Uterus (tissue), 4 donors: ENCODE results near the gene FYN. TPM values are rescaled to one million over a fixed set of nuclear protein-coding genes. Genes with fewer than 3 reads are reported as not detected.

Source experiments
- DNase-seq, 2 donors: peaks; one replicate each; pipeline ENCODE4 v3.0.0-alpha.2; 2019 to 2020
- H3K27ac ChIP-seq, 2 donors: fragments of 200-600 bp; sonication (generic); 1 replicate in 1 of 2; 2 replicates in 1 of 2; pipeline ENCODE4 v1.5.1; 2016 to 2018
- H3K27me3 ChIP-seq, 2 donors: fragments of 200-600 bp; sonication (generic); one replicate each; pipeline ENCODE4 v1.5.1; 2018 to 2019; ENCODE audit warnings: control low read depth in 1 of 2
- H3K36me3 ChIP-seq, 2 donors: fragments of 200-600 bp; sonication (generic); one replicate each; pipeline ENCODE4 v1.5.1; 2019; ENCODE audit warnings: control low read depth in 1 of 2
- H3K4me1 ChIP-seq, 2 donors: fragments of 200-600 bp; sonication (generic); one replicate each; pipeline ENCODE4 v1.5.1; 2018 to 2019; ENCODE audit warnings: control low read depth in 1 of 2
- H3K4me3 ChIP-seq, 2 donors: fragments of 200-600 bp; sonication (generic); 1 replicate in 1 of 2; 2 replicates in 1 of 2; pipeline ENCODE4 v1.5.1; 2018 to 2019; ENCODE audit warnings: mild to moderate bottlenecking in 1 of 2
- H3K9me3 ChIP-seq, 2 donors: fragments of 200-600 bp; sonication (generic); one replicate each; pipeline ENCODE4 v1.5.1; 2019; ENCODE audit warnings: control low read depth in 1 of 2
- POLR2A ChIP-seq, 2 donors: fragments of 450-650 bp; IDR thresholded peaks; one replicate each; pipeline ENCODE4 v1.6.1; 2016; ENCODE audit warnings: antibody characterized with exemption in 2 of 2, mild to moderate bottlenecking in 1 of 2, moderate library complexity in 1 of 2
- intact Hi-C: fragments of 100-400 bp; cut with DNase I; formaldehyde crosslinking; loops from one replicate; pipeline ENCODE4 v1.15.1; 2023; ENCODE audit warnings: low total_unique reads
- total RNA-seq, 4 donors: library from RNA; depleted of rRNA in 3 of 4; stranded (reverse); fragments of >200 nt in 3 of 4; gene quantifications; one replicate each; pipeline versions ENCODE4 v1.1.0 to v1.2.4, GENCODE V29; 2014 to 2023
- TF ChIP-seq, protein P1 (sequence below), 4 experiments: fragments of 200-600 bp in 2 of 4; fragments of 450-650 bp in 2 of 4; sonication (generic) in 2 of 4; IDR thresholded peaks; one replicate each; pipeline ENCODE4 v1.5.1; 2016 to 2019; ENCODE audit warnings: antibody characterized with exemption in 4 of 4, mild to moderate bottlenecking in 2 of 4, moderate library complexity in 1 of 4
- donor health status: DM: yes; HTN: yes; CAD: no.

The FYN gene
- total RNA-seq, 4 donors from 2014 or later = 50.7 to 208 (median 135) TPM

DNA sequence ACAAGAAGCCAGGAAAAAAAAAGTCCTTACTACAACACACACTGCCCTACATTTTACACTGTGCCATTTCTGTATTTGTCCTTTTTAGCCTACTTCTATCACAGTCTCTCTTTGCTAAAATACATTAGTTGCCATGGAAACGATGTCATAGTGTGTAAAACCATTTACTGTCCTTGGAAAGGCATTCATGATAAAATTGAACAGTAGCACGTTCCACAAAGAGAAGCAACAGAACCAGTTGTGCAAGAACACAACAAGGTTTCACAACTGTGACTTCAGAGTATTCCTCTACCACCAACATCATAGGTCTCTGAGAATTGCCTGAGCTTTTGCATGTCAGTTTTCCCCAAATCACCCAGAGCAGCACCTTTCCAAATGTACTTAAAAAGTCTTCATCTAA lies 20.5 kb downstream of the FYN start:
- TF ChIP-seq POLR2A (IDR thresholded peaks at IDR 0.05) = no peak
- TF ChIP-seq, protein P1, sequence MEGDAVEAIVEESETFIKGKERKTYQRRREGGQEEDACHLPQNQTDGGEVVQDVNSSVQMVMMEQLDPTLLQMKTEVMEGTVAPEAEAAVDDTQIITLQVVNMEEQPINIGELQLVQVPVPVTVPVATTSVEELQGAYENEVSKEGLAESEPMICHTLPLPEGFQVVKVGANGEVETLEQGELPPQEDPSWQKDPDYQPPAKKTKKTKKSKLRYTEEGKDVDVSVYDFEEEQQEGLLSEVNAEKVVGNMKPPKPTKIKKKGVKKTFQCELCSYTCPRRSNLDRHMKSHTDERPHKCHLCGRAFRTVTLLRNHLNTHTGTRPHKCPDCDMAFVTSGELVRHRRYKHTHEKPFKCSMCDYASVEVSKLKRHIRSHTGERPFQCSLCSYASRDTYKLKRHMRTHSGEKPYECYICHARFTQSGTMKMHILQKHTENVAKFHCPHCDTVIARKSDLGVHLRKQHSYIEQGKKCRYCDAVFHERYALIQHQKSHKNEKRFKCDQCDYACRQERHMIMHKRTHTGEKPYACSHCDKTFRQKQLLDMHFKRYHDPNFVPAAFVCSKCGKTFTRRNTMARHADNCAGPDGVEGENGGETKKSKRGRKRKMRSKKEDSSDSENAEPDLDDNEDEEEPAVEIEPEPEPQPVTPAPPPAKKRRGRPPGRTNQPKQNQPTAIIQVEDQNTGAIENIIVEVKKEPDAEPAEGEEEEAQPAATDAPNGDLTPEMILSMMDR (IDR thresholded peaks at IDR 0.05) = no peak
- H3K36me3 ChIP-seq = no peaks in the 10 kb centered on the region
- H3K4me1 ChIP-seq = no peaks in the 10 kb centered on the region
- no peak overlapping the region for H3K27ac ChIP-seq
- no peaks in the 10 kb centered on the region for H3K9me3 ChIP-seq
- intact Hi-C loops = no loop called here
- no peaks in the 10 kb centered on the region for H3K27me3 ChIP-seq
- no peak overlapping the region for H3K4me3 ChIP-seq
- no peak for DNase-seq

DNA sequence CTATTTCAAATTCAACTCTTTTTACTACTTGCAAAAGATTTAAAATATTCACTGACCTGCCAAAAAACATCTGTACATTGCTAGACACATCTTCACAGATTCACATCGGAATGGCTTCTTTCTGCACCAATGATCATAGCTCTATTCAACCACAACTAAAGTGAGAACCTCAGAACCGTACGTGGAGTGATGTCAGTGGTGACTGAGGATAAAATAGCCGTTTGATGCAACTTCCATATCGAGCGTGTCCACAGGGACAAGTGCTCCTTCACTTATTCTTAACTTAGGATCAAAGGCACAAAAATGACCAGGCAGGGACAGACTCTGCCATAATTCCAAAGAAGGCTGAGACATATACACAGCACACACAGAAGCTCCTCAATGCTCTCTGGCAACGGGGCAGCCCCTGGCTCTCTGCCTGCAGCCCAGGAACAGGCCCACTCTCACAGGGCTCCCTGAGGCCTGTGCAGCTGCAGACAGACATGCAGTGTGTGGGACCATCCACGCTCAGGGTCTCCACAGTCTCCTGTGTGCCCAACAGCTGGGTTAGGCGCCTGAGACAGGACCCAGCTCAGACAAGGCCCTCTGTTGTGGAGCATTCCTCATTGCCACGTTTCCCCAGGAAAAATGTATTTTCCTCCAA lies 22.8 kb downstream of the FYN start:
- TF ChIP-seq POLR2A (IDR thresholded peaks at IDR 0.05) = no peak
- TF ChIP-seq, protein P1 (IDR thresholded peaks at IDR 0.05) = no peak
- Histone ChIP-seq H3K9me3 (no peaks in the 10 kb centered on the region), H3K4me3 (no peak overlapping the region), H3K27ac (no peak overlapping the region), H3K4me1 (no peaks in the 10 kb centered on the region), H3K27me3 (no peaks in the 10 kb centered on the region), H3K36me3 (no peaks in the 10 kb centered on the region)
- no peak for DNase-seq
- intact Hi-C loops = no loop called here

DNA sequence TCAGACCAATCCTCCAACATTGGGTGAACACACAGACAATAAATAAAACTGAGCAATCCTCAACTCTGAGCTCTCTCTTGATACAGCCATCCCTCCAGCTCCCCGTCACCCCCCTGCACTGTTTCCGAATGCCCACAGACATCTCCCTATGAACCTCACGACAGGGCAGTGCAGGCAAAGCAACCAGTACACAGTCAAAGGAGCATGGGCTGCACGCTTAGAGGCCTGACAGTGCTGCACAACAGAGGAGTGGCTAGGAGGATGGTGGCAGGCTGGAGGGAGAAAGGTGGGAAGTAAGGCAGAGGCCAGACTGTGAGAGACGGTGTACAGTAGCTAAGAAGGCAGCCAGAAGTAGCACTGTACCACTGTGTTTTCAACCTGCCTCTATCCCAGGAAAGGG lies 24.0 kb downstream of the FYN start:
- H3K27ac ChIP-seq = no peak overlapping the region
- TF ChIP-seq, protein P1 (IDR thresholded peaks at IDR 0.05) = no peak
- no peak for TF ChIP-seq POLR2A (IDR thresholded peaks at IDR 0.05)

DNA sequence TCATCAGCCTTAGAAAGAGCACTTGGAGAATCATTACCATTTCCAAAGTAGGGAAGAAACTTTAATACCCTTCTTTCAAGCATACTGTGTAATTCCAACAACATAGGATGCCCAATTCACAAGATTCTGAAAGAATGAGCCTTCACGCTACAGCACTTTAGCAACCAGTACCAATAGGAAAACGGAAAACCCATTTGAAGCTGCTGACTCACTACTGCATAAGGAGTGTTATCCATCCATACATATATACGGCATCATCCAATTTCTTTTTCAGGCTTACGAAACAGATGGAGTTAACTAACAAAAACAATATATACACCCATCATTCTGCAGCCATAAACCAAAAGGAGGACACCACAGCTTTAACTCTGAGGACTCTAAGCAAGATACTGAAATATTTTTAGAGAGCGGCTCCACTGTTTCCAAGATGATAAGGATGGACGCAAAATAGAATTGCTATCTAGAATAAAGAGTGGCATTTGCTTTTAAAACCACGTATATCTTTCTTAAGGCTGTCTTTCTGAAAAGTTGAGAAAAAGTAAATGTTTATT lies 24.9 kb downstream of the FYN start:
- no peaks in the 10 kb centered on the region for H3K36me3 ChIP-seq
- H3K4me3 ChIP-seq = no peak overlapping the region
- no peaks in the 10 kb centered on the region for H3K9me3 ChIP-seq
- intact Hi-C loops = no loop called here
- no peak for TF ChIP-seq POLR2A (IDR thresholded peaks at IDR 0.05)
- TF ChIP-seq, protein P1 (IDR thresholded peaks at IDR 0.05) = no peak
- no peaks in the 10 kb centered on the region for H3K27me3 ChIP-seq
- DNase-seq = no peak
- H3K27ac ChIP-seq = no peak overlapping the region
- H3K4me1 ChIP-seq = no peaks in the 10 kb centered on the region

More for the DNA sequence above, 24.0 kb downstream of the FYN start:
- Histone ChIP-seq H3K4me1 (no peaks in the 10 kb centered on the region), H3K36me3 (no peaks in the 10 kb centered on the region), H3K27me3 (no peaks in the 10 kb centered on the region), H3K9me3 (no peaks in the 10 kb centered on the region), H3K4me3 (no peak overlapping the region)
- intact Hi-C loops = no loop called here
- DNase-seq = no peak

DNA sequence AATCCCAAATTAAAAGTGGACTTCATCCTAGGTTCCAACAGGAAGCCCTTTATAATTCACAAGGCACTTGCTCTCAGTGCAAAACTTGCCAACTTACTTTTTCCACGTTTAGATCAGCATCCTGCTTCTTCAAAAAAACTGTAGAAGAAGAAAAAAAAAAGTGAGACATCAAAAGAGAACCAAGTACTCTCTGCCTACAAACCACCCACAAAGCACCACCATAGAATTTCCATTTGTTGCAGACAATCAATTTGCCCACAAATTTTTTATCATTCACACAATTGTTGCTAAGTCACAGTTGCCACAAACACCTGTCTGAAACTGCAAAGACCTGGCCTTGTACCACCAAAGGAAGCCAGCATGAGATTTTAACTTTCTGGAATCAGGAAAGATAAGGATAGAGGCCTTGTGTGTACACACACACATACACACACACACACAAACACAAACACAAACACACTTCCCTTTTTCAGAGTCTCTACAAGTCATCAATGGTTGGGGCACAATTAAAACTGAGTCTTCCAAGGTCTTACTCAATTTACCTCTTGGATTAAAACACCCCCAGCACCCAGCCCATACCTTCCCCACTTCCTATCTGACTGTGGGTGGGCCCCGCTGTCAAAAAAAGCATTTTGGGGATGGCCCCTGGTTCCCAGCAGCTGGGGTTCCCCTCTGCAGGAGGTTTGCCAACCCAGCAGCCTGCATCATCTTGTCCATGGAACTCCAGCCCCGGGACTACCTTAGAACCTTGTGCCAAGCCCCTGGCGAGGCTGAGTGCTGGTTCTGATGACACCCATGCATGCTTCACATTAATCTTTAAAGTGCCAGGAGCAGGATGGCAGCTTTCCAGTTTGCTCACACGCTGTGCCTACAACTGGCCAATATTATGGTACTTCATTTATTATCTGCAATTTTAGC lies 26.5 kb downstream of the FYN start:
- H3K9me3 ChIP-seq = no peaks in the 10 kb centered on the region
- TF ChIP-seq, protein P1 (IDR thresholded peaks at IDR 0.05) = no peak
- no peak for TF ChIP-seq POLR2A (IDR thresholded peaks at IDR 0.05)
- no peaks in the 10 kb centered on the region for H3K4me1 ChIP-seq
- DNase-seq = no peak
- H3K4me3 ChIP-seq = no peak overlapping the region
- no peaks in the 10 kb centered on the region for H3K27me3 ChIP-seq
- intact Hi-C loops = no loop called here
- no peaks in the 10 kb centered on the region for H3K36me3 ChIP-seq
- H3K27ac ChIP-seq = no peak overlapping the region
